Right lobe of liver (tissue), 6 donors: ENCODE data around the gene ABLIM2. TPM values are rescaled to one million over a fixed set of nuclear protein-coding genes. Genes with fewer than 3 reads are reported as not detected.
"Not testable (repeated sequence)": the region's sequence is repeated elsewhere in the genome, so short reads cannot be mapped to it uniquely, and the experiment has no call there.

Experiments
- ATAC-seq, 4 donors: fragments of 200-7000 bp; cut with Tn5 transposase; one replicate each; pipeline ENCODE4 v1.9.1; 2020; ENCODE audit warnings: mild to moderate bottlenecking in 4 of 4, moderate library complexity in 4 of 4
- DNase-seq, 3 donors: peaks; one replicate each; pipeline ENCODE4 v3.0.0-alpha.2; 2020
- H3K27ac ChIP-seq, 3 donors: fragments of 200-600 bp; one replicate each; pipeline ENCODE4 v1.8.0; 2022
- H3K27me3 ChIP-seq, 2 donors: fragments of 200-600 bp; one replicate each; pipeline ENCODE4 v1.8.0; 2022
- H3K36me3 ChIP-seq, 4 donors: fragments of 200-600 bp; sonication (generic) in 1 of 4; one replicate each; pipeline versions ENCODE4 v1.5.1 to v1.8.0; 2017 to 2022; ENCODE audit warnings: control low read depth in 1 of 4
- H3K4me1 ChIP-seq, 4 donors: fragments of 200-600 bp; sonication (generic) in 1 of 4; one replicate each; pipeline versions ENCODE4 v1.5.1 to v1.8.0; 2017 to 2022; ENCODE audit warnings: control low read depth in 1 of 4
- H3K4me3 ChIP-seq, 3 donors: fragments of 200-600 bp; one replicate each; pipeline ENCODE4 v1.8.0; 2022
- H3K9me3 ChIP-seq, 4 donors: fragments of 200-600 bp; sonication (generic) in 1 of 4; one replicate each; pipeline versions ENCODE4 v1.5.1 to v1.8.0; 2017 to 2022; ENCODE audit warnings: control low read depth in 1 of 4
- CTCF ChIP-seq, 4 donors: fragments of 200-600 bp in 3 of 4; fragments of 450-650 bp in 1 of 4; IDR thresholded peaks; one replicate each; pipeline versions ENCODE4 v1.5.1 to v1.8.0; 2016 to 2022; ENCODE audit warnings: antibody characterized with exemption in 4 of 4, mild to moderate bottlenecking in 2 of 4
- POLR2A ChIP-seq: fragments of 450-650 bp; IDR thresholded peaks from one replicate; pipeline ENCODE4 v1.6.1; 2017; ENCODE audit warnings: antibody characterized with exemption, mild to moderate bottlenecking
- WGBS: methylation state at CpG from one replicate; pipeline ENCODE4 v1.1.6; 2018; ENCODE audit warnings: low coverage, low lambda C conversion rate; ENCODE audit not compliant: insufficient coverage; ENCODE audit errors: missing lambda C conversion rate; 5-methylcytosine and 5-hydroxymethylcytosine counted together
- intact Hi-C, 2 donors: fragments of 100-400 bp; cut with DNase I; formaldehyde crosslinking; loops; one replicate each; pipeline versions ENCODE4 v1.11.2 to v1.14.1; 2022
- total RNA-seq, 6 experiments: library from RNA; depleted of rRNA in 2 of 6; stranded (reverse); fragments of >200 nt in 2 of 6; fragmentation: NEBNext Ultra II Directional in 3 of 6; extraction: Animal tissue kit (Norgen Biotek cat#: 25700) in 3 of 6; gene quantifications; one replicate each; pipeline versions ENCODE4 v1.1.0 to v1.2.4, GENCODE V29; 2016 to 2023
- donor health status: DM: no; HTN: yes; CAD: no.
- donor health status: DM: no; HTN: no; CAD: no.
- donor health status: DM: no; HTN: no; CAD: no.
- donor health status: DM: no; HTN: yes; CAD: no.
- donor health status: DM: no; HTN: yes; CAD: no.

ABLIM2 gene
- total RNA-seq, 6 experiments from 2014 or later: 0.93 to 3.5 (median 2.3) TPM

- WGBS: 38% methylated on average over 2 of the region's 9 CpGs
- ATAC-seq (no peak), DNase-seq (no peak)
Observed at GRCh38 chr4:8142556-8142955, 16.1 kb downstream of the ABLIM2 start.

GRCh38 chr4:8141935-8142334, 16.7 kb downstream of the ABLIM2 start:
- Histone ChIP-seq H3K27me3 (no peaks in the 10 kb centered on the region), H3K4me1 (peaks cover 0 to 22% (median 4%) of the 10 kb centered on the region in 4 donors), H3K36me3 (no peaks in the 10 kb centered on the region), H3K9me3 (no peaks in the 10 kb centered on the region), H3K27ac (no peak overlapping the region), H3K4me3 (no peak overlapping the region)
- ATAC-seq (no peak), DNase-seq (no peak)
- intact Hi-C loops: no loop called here
- TF ChIP-seq POLR2A (no peak), CTCF (IDR thresholded peaks at IDR 0.05) (no peak)
- WGBS: 80% methylated on average over 1 of the region's 9 CpGs

More at GRCh38 chr4:8142556-8142955, 16.1 kb downstream of the ABLIM2 start:
- Histone ChIP-seq H3K27ac (no peak overlapping the region), H3K4me1 (peaks cover 0 to 22% (median 4%) of the 10 kb centered on the region in 4 donors), H3K36me3 (no peaks in the 10 kb centered on the region), H3K9me3 (no peaks in the 10 kb centered on the region), H3K27me3 (no peaks in the 10 kb centered on the region), H3K4me3 (no peak overlapping the region)
- TF ChIP-seq CTCF (IDR thresholded peaks at IDR 0.05) (no peak), POLR2A (no peak)
- intact Hi-C loops: no loop called here

- intact Hi-C loops: no loop called here
- H3K4me1 ChIP-seq: peaks cover 0 to 18% (median 4%) of the 10 kb centered on the region in 4 donors
- no peaks in the 10 kb centered on the region for H3K36me3 ChIP-seq
- WGBS: 50% methylated on average over 4 of the region's 6 CpGs
- ATAC-seq (no peak), DNase-seq (no peak)
- H3K4me3 ChIP-seq: no peak overlapping the region
- H3K9me3 ChIP-seq: no peaks in the 10 kb centered on the region
- no peak overlapping the region for H3K27ac ChIP-seq
- TF ChIP-seq CTCF (IDR thresholded peaks at IDR 0.05): no peak
- no peaks in the 10 kb centered on the region for H3K27me3 ChIP-seq
Observed at GRCh38 chr4:8140915-8141314, 17.7 kb downstream of the ABLIM2 start.

- H3K27ac ChIP-seq, H3K9me3 ChIP-seq, intact Hi-C loops, H3K4me1 ChIP-seq, ATAC-seq, H3K36me3 ChIP-seq, DNase-seq, H3K27me3 ChIP-seq, H3K4me3 ChIP-seq: not testable (repeated sequence)
- 91% methylated on average over 5 of the region's 5 CpGs for WGBS
Observed at GRCh38 chr4:8139726-8140125, 18.9 kb downstream of the ABLIM2 start.

- Histone ChIP-seq H3K27me3 (no peaks in the 10 kb centered on the region), H3K27ac (no peak overlapping the region), H3K4me1 (no peaks in the 10 kb centered on the region), H3K9me3 (no peaks in the 10 kb centered on the region), H3K36me3 (no peaks in the 10 kb centered on the region), H3K4me3 (no peak overlapping the region)
- intact Hi-C loops: no loop called here
- no peak for TF ChIP-seq POLR2A
- no peak for TF ChIP-seq CTCF (IDR thresholded peaks at IDR 0.05)
- no peak for ATAC-seq
- DNase-seq: no peak
- no CpG with 5 or more reads among the region's 19 CpGs for WGBS
Observed at GRCh38 chr4:8136972-8137710, 21.5 kb downstream of the ABLIM2 start.
